PC-9 (cell line): ENCODE data around the gene CD83.

Source experiments
- EZH2 ChIP-seq: fragments of 200-600 bp; sonication (generic); IDR thresholded peaks from 2 replicates; pipeline ENCODE4 v1.8.0; 2017; ENCODE audit warnings: antibody characterized with exemption, low read depth
- TF ChIP-seq, protein P1 (sequence below): fragments of 200-600 bp; sonication (generic); conservative IDR thresholded peaks from 2 replicates; pipeline ENCODE4 v1.6.1; 2017; ENCODE audit warnings: mixed run types, antibody characterized with exemption, mild to moderate bottlenecking, moderate library complexity

DNA sequence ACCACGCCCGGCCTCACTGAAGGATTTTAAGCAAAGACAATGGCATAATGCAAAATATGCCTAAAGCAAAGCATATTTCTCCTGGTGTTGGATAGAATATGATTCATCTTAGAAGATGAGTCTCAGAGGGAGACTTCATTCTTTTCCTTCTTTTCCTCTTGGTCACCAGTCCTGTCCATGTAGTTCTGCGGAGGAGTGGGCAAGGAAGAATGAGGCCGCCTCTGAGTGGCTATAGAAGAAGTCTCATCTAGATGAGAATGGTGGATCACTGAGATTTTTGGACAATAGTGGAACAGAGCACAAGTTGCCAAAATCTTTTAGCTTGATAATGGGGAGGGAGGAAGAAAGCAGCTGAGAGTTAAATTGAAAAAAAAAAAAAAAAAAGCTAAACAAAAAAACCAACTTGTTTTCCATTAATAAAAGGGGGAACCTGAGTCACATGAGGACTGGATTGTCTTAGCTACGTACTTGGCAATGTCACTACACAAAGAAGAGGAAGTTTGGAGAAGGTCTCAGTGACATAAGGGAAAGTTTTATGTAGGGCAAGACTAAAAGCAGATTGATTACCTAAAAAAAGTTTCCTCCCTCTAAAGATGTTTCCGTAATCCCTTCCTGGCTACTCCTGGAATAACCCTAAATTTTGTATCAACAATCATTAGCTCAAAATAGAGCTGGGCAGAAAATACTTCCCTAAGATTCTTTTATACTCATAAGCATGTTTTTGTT is 6.0 kb downstream of the CD83 start:
- TF ChIP-seq, protein P1, sequence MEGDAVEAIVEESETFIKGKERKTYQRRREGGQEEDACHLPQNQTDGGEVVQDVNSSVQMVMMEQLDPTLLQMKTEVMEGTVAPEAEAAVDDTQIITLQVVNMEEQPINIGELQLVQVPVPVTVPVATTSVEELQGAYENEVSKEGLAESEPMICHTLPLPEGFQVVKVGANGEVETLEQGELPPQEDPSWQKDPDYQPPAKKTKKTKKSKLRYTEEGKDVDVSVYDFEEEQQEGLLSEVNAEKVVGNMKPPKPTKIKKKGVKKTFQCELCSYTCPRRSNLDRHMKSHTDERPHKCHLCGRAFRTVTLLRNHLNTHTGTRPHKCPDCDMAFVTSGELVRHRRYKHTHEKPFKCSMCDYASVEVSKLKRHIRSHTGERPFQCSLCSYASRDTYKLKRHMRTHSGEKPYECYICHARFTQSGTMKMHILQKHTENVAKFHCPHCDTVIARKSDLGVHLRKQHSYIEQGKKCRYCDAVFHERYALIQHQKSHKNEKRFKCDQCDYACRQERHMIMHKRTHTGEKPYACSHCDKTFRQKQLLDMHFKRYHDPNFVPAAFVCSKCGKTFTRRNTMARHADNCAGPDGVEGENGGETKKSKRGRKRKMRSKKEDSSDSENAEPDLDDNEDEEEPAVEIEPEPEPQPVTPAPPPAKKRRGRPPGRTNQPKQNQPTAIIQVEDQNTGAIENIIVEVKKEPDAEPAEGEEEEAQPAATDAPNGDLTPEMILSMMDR: no peak
- TF ChIP-seq EZH2: no peak
